Trophoblast cell (in vitro differentiated cells and primary cell): Measurements from ENCODE around the gene CSAG1.
"Not testable (repeated sequence)": the region's sequence is repeated elsewhere in the genome, so short reads cannot be mapped to it uniquely, and the experiment has no call there.

Experiments
- DNase-seq, 2 donors: peaks; one replicate each; pipeline ENCODE4 v3.0.0-alpha.2; 2016
- H2AFZ ChIP-seq: 2 replicates; pipeline ENCODE4 v1.6.1; 2013; ENCODE audit warnings: low read length, moderate library complexity, mild to moderate bottlenecking; ENCODE audit not compliant: insufficient read depth, poor library complexity
- H2AK5ac ChIP-seq: 2 replicates; pipeline ENCODE4 v1.6.1; 2013; ENCODE audit warnings: mild to moderate bottlenecking, low read length
- H2BK120ac ChIP-seq: 2 replicates; pipeline ENCODE4 v1.6.1; 2013; ENCODE audit warnings: low read length, mild to moderate bottlenecking, moderate library complexity; ENCODE audit not compliant: insufficient read depth, poor library complexity
- H2BK12ac ChIP-seq: 2 replicates; pipeline ENCODE4 v1.6.1; 2013; ENCODE audit warnings: mild to moderate bottlenecking, low read length, moderate library complexity
- H2BK5ac ChIP-seq: 2 replicates; pipeline ENCODE4 v1.6.1; 2013; ENCODE audit warnings: low read length, low read depth, moderate library complexity, mild to moderate bottlenecking; ENCODE audit not compliant: poor library complexity
- H3K14ac ChIP-seq: 2 replicates; pipeline ENCODE4 v1.6.1; 2013; ENCODE audit warnings: mild to moderate bottlenecking, low read length
- H3K18ac ChIP-seq: 2 replicates; pipeline ENCODE4 v1.6.1; 2013; ENCODE audit warnings: mild to moderate bottlenecking, low read length
- H3K23ac ChIP-seq: 2 replicates; pipeline ENCODE4 v1.6.1; 2013; ENCODE audit warnings: low read length
- H3K27ac ChIP-seq: 2 replicates; pipeline ENCODE4 v1.5.1; 2013; ENCODE audit warnings: low read depth, mild to moderate bottlenecking, inconsistent platforms, low read length, moderate library complexity
- H3K27me3 ChIP-seq: 2 replicates; pipeline ENCODE4 v1.6.1; 2013; ENCODE audit warnings: inconsistent platforms, mild to moderate bottlenecking, low read length, moderate library complexity; ENCODE audit not compliant: insufficient read depth
- H3K36me3 ChIP-seq, 2 experiments: 1 replicate in 1 of 2; 2 replicates in 1 of 2; pipeline ENCODE4 v1.6.1; 2013; ENCODE audit warnings: low read length in 2 of 2, mild to moderate bottlenecking in 2 of 2, moderate library complexity in 1 of 2; ENCODE audit not compliant: insufficient read depth in 2 of 2, control insufficient read depth in 1 of 2
- H3K4ac ChIP-seq: 2 replicates; pipeline ENCODE4 v1.6.1; 2013; ENCODE audit warnings: low read depth, mild to moderate bottlenecking, low read length, moderate library complexity
- H3K4me1 ChIP-seq, 2 experiments: 1 replicate in 1 of 2; 2 replicates in 1 of 2; pipeline ENCODE4 v1.6.1; 2013; ENCODE audit warnings: low read length in 2 of 2, mild to moderate bottlenecking in 2 of 2, moderate library complexity in 1 of 2; ENCODE audit not compliant: insufficient read depth in 2 of 2, control insufficient read depth in 1 of 2
- H3K4me2 ChIP-seq: 2 replicates; pipeline ENCODE4 v1.6.1; 2013; ENCODE audit warnings: inconsistent platforms, mild to moderate bottlenecking, low read length, moderate library complexity
- H3K4me3 ChIP-seq: 2 replicates; pipeline ENCODE4 v1.5.1; 2013; ENCODE audit warnings: mild to moderate bottlenecking, low read depth, low read length, inconsistent platforms
- H3K79me1 ChIP-seq: one replicate; pipeline ENCODE4 v1.6.1; 2013; ENCODE audit warnings: low read length
- H3K79me2 ChIP-seq: 2 replicates; pipeline ENCODE4 v1.6.1; 2013; ENCODE audit warnings: low read length, mild to moderate bottlenecking; ENCODE audit not compliant: control insufficient read depth, insufficient read depth, poor library complexity
- H3K9ac ChIP-seq: 2 replicates; pipeline ENCODE4 v1.6.1; 2013; ENCODE audit warnings: mild to moderate bottlenecking, low read length
- H3K9me3 ChIP-seq: 2 replicates; pipeline ENCODE4 v1.6.1; 2013; ENCODE audit warnings: low read depth, mild to moderate bottlenecking, control low read depth, inconsistent platforms, low read length; ENCODE audit not compliant: insufficient read depth
- H4K12ac ChIP-seq: 2 replicates; pipeline ENCODE4 v1.6.1; 2013; ENCODE audit warnings: low read depth, mild to moderate bottlenecking, low read length, moderate library complexity
- H4K8ac ChIP-seq: 2 replicates; pipeline ENCODE4 v1.6.1; 2013; ENCODE audit warnings: low read depth, mild to moderate bottlenecking, low read length, moderate library complexity
- H4K91ac ChIP-seq: one replicate; pipeline ENCODE4 v1.6.1; 2013; ENCODE audit warnings: low read depth, mild to moderate bottlenecking, low read length, moderate library complexity
- WGBS: extraction: QIAGEN DNeasy Blood & Tissue Kit; methylation state at CpG from one replicate; pipeline ENCODE4 v1.1.7; 2013; ENCODE audit warnings: missing lambda C conversion rate; ENCODE audit not compliant: insufficient read length, insufficient coverage; ENCODE audit errors: extremely low coverage; 5-methylcytosine and 5-hydroxymethylcytosine counted together

Gene CSAG1

GRCh38 chrX:152734143-152734858 lies 780 bp upstream of the CSAG1 start:
- not testable (repeated sequence) for H3K79me1 ChIP-seq, H3K4me2 ChIP-seq, H2AK5ac ChIP-seq, H3K9ac ChIP-seq, H3K18ac ChIP-seq, H3K9me3 ChIP-seq, H3K23ac ChIP-seq, H2BK5ac ChIP-seq, H3K36me3 ChIP-seq, H2AFZ ChIP-seq, H2BK120ac ChIP-seq, H2BK12ac ChIP-seq, H3K4me3 ChIP-seq, H3K79me2 ChIP-seq, H3K27me3 ChIP-seq, H4K12ac ChIP-seq, H3K4ac ChIP-seq, H4K91ac ChIP-seq, H4K8ac ChIP-seq, H3K4me1 ChIP-seq, H3K14ac ChIP-seq, DNase-seq, H3K27ac ChIP-seq
- 100% methylated on average over 1 of the region's 22 CpGs for WGBS

DNA sequence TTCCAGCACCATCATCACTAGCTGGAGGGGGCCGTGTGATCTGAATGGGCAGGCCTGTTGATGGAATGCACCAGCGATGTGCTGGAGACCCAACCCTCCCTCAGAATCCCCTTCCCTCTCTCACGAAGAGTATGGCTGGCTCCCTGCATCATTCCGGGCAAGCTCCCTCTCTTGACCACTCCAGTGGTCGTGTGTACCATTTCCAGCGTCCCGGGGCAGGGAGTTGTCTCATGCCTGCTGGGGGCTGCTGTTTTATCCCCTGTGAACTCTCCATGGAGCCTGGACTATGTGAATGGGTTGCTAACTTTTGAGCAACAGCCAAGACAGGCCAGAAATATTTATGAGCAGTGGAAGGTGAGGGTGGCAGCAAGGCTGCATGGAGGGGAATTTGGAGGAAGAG lies 8.1 kb downstream of the CSAG1 start:
- no peak overlapping the region for H3K23ac ChIP-seq
- H3K79me2 ChIP-seq = no peaks in the 10 kb centered on the region
- no peaks in the 10 kb centered on the region for H3K4me1 ChIP-seq
- no peaks in the 10 kb centered on the region for H3K36me3 ChIP-seq
- H3K27ac ChIP-seq = no peak overlapping the region
- H4K8ac ChIP-seq = no peak overlapping the region
- no peak overlapping the region for H4K12ac ChIP-seq
- H2BK120ac ChIP-seq = no peak overlapping the region
- no peak overlapping the region for H4K91ac ChIP-seq
- no peak overlapping the region for H3K9ac ChIP-seq
- H3K4me2 ChIP-seq = no peak overlapping the region
- H3K9me3 ChIP-seq = no peaks in the 10 kb centered on the region
- H3K14ac ChIP-seq = no peak overlapping the region
- no peak overlapping the region for H2BK5ac ChIP-seq
- H2AK5ac ChIP-seq = no peak overlapping the region
- no peaks in the 10 kb centered on the region for H3K27me3 ChIP-seq
- no peak overlapping the region for H2BK12ac ChIP-seq
- H3K4me3 ChIP-seq = no peak overlapping the region
- no peak for DNase-seq
- H2AFZ ChIP-seq = no peak overlapping the region
- no peak overlapping the region for H3K18ac ChIP-seq
- no CpG with 5 or more reads among the region's 7 CpGs for WGBS
- H3K79me1 ChIP-seq = no peaks in the 10 kb centered on the region
- no peak overlapping the region for H3K4ac ChIP-seq

DNA sequence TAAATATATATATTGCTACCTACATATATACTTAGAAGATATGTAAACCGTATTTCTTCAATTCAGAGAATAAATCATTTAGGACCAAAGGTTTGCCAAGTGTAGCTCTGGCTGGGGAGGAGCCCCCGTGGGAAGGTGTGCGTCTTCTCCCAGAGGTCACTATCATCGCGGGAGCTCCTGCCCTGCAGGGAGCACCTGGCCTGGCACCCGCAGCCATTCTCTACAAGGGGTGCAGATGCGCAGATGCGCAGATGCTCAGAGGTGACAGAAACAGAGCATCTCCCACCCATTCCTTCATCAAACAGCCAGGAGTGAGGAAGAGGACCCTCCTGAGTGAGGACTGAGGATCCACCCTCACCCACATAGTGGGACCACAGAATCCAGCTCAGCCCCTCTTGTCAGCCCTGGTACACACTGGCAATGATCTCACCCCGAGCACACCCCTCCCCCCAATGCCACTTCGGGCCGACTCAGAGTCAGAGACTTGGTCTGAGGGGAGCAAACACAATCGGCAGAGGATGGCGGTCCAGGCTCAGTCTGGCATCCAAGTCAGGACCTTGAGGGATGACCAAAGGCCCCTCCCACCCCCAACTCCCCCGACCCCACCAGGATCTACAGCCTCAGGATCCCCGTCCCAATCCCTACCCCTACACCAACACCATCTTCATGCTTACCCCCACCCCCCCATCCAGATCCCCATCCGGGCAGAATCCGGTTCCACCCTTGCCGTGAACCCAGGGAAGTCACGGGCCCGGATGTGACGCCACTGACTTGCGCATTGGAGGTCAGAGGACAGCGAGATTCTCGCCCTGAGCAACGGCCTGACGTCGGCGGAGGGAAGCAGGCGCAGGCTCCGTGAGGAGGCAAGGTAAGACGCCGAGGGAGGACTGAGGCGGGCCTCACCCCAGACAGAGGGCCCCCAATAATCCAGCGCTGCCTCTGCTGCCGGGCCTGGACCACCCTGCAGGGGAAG lies 19.4 kb downstream of the CSAG1 start, which contains the start of gene MAGEA2B:
MAGEA2B (plus strand) TSS at position 814 of the 973 bp plus-strand sequence. CDS start 2,479 bp downstream, outside the sequence.
- not testable (repeated sequence) for H3K18ac ChIP-seq, H2AK5ac ChIP-seq, H2BK120ac ChIP-seq, H4K8ac ChIP-seq, H2AFZ ChIP-seq, H3K14ac ChIP-seq, DNase-seq, H3K79me2 ChIP-seq, H4K91ac ChIP-seq, H3K79me1 ChIP-seq, H2BK5ac ChIP-seq, H3K4ac ChIP-seq, H3K9ac ChIP-seq, H3K9me3 ChIP-seq, H4K12ac ChIP-seq, H3K4me2 ChIP-seq, H2BK12ac ChIP-seq, H3K36me3 ChIP-seq, H3K27me3 ChIP-seq, H3K27ac ChIP-seq, H3K23ac ChIP-seq, H3K4me3 ChIP-seq, H3K4me1 ChIP-seq
- no CpG with 5 or more reads among the region's 35 CpGs for WGBS

GRCh38 chrX:152713195-152713594 lies 20.3 kb downstream of the CSAG1 start:
- not testable (repeated sequence) for H3K23ac ChIP-seq, H3K79me1 ChIP-seq, H3K27ac ChIP-seq, H3K9me3 ChIP-seq, H3K36me3 ChIP-seq, H3K27me3 ChIP-seq, H2BK120ac ChIP-seq, H4K12ac ChIP-seq, H3K18ac ChIP-seq, H3K9ac ChIP-seq, H2BK5ac ChIP-seq, H4K91ac ChIP-seq, H3K14ac ChIP-seq, H2AFZ ChIP-seq, H3K4me1 ChIP-seq, H4K8ac ChIP-seq, H2AK5ac ChIP-seq, H3K4me3 ChIP-seq, DNase-seq, H3K4ac ChIP-seq, H2BK12ac ChIP-seq, H3K79me2 ChIP-seq, H3K4me2 ChIP-seq
- no CpG with 5 or more reads among the region's 5 CpGs for WGBS
